IPS-NIHi7 (cell line): ENCODE results near the gene ANAPC5.
"Not testable (repeated sequence)": the region's sequence is repeated elsewhere in the genome, so short reads cannot be mapped to it uniquely, and the experiment has no call there.

Experiments
- DNase-seq: peaks from one replicate; pipeline ENCODE4 v3.0.0; 2012; ENCODE audit warnings: mixed read lengths; ENCODE audit errors: extremely low spot score

The ANAPC5 gene

DNA sequence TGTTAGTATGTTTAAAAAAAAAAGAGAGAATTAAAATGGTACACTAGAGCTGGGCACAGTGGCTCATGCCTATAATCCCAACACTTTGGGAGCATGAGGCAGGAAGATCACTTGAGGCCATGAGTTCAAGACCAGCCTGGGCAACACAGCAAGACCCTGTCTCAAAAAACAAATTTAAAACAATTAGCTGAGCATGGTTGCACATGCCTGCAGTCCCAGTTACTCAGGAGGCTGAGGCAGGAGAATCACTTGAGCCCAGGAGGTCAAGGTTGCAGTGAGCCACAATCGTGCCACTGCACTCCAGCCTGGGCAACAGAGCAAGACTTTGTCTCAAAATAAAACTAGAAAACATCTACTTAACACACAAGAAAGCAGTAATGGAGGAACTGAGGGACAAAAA, 42.0 kb downstream of the ANAPC5 start:
- DNase-seq = not testable (repeated sequence)

DNA sequence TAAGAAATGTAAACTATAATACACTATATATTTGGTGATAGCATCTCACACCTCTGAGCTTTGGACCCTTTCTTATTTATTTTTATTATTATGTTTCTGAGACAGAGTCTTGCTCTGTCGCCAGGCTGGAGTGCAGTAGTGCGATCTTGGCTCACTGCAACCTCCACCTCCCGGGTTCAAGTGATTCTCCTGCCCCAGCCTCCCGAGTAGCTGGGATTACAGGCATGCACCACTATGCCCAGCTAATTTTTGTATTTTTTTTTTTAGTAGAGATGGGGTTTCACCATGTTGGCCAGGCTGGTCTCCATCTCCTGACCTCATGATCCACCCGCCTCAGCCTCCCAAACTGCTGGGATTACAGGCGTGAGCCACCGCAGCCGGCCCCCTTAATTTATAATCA, 44.8 kb downstream of the ANAPC5 start:
- not testable (repeated sequence) for DNase-seq

GRCh38 chr12:121304306-121304705, 47.9 kb downstream of the ANAPC5 start:
- no peak for DNase-seq

DNA sequence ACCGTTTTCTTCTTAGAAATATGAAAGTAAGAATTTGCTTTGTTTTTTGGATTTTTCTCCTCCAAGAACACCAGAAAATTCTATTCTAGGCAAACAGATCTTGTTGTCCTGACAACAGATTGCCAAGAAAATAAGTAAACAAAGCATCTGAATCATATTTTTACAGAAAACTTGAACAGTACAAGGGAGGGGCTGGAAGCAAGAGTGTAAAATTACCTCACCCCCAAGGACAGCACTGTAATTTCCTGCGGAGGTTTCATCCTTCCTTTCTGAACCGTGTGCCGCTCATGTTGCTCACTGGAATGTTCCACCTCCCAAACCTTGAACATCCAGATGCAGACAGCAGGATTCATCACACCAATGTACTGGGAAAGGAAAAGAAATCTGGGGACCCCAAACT, 50.3 kb downstream of the ANAPC5 start:
- DNase-seq = no peak

DNA sequence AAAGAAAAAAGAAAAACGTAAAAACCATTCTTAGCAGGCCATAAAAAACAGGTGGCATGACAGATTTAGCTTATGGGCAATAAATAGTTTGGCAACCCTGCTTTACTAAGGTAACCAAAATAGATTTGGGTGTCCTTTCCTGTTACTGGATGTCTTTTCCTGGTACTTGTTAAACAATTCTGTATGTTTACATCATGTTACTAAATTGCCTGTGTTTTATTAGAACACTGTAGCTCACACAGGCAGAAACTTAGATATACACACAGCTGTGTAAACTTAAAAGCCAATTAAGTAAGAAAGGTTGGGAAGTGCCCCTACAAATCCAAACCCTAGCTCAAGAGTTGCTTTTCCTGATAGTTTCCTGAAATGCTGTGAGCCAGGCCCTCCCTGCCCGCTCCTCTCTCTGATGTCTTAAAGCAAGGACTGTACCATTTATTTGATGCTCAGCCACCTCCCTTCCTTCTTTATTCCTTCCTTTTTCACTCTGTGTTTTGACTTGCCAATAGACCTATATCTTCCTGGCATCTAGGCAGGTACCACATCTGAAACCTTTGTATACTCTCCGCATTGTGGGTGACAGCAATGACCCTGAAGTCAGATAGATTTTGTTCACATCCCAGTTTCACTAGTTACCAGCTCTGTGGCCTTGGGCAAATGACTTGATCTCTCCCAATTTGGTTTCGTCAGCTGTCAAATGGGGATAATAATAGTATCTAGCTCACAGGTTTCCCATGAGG, 52.0 kb downstream of the ANAPC5 start:
- DNase-seq = no peak

GRCh38 chr12:121299662-121300061, 52.5 kb downstream of the ANAPC5 start:
- DNase-seq = no peak

DNA sequence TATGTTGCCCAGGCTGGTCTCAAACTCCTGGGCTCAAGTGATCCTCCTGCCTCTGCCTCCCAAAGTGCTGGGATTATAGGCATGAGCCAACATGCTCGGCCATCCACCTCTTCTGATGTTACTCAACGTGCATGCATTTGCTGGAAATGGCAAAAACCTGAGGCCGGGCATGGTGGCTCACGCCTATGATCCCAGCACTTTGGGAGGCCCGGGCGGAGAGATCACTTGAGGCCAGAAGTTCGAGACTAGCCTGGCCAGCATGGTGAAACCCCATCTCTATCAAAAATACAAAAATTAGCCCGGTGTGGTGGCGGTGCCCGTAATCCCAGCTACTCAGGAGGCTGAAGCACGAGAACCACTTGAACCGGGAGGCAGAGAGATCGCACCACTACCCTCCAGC, 53.8 kb downstream of the ANAPC5 start:
- DNase-seq = not testable (repeated sequence)

DNA sequence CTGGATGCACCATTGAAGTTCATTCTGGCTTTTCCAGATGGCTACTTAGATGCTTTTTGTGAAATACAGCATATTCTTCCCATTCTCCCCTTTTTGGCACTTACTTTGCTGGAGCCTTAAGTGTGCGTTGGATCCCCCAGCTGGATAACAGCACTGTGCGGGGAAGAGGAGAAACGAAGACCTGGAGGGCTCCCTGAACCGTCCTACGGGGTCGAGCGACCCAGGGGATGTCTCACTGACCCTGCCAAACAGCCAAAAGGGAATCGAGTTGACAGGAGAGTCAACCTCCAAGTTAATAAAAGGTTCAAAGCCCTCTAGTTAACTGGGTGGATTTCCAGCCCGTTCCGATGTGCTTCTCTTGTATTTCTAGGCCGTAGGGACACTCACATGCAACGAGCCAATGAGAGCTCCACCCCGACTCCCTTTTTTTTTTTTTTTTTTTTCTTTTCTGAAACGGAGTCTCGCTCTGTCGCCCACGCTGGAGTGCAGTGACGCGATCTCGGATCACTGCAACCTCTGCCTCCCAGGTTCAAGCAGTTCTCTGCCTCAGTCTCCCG, 54.7 kb downstream of the ANAPC5 start:
- DNase-seq = peak; percentile 26

GRCh38 chr12:121296618-121297434, 55.4 kb downstream of the ANAPC5 start, which contains the start of gene CAMKK2:
Gene CAMKK2 (minus strand): TSS chr12:121296709. CDS start chr12:121274526, 22,183 bp downstream.
- DNase-seq = peak; percentile 98

DNA sequence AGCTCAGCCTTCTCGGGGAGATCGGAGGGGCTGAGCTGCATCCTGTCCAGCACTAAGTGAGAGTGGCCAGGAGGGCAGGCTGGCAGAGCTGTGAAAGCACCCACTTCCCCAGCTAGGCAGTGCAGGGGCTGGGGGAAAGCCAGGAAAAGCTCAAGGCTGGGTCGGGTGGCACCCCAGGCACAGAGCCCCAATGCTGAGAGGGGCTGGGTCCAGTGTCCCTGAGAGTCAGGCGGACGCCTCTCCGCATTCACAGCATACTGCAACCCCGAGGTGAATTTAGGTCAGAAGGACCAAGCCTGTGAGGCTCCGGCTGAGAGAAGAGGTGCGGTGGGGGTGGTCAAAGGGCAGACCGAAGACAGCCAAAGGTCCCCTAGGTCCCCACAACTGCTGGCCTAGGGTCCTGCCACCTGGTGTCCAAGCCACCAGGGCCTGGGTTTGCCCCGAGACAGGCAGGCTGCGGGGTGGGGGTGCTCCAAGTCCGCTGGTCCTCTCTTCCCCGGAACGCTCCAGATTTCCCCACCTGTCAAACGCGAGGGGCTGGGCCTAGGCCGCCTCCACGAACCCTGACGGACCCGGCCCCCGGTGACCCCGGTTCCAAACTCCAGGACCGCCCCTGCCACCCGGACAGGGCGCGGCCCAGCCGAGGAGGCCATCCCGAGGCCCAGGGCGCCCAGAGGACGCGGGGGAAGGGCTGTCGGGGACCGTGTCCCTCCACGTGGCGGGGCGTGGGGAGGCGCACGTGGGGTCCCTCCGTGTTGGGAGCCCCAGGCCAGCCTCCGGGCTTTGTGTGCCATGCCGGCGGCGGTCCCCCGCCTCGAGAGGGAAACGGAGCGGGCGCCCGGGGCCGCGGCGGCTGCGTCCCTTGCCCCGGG, 56.2 kb downstream of the ANAPC5 start:
- peak; percentile 16 for DNase-seq

- DNase-seq = peak; percentile 17
These were observed 57.0 kb downstream of the ANAPC5 start for GRCh38 chr12:121295116-121295745.

DNA sequence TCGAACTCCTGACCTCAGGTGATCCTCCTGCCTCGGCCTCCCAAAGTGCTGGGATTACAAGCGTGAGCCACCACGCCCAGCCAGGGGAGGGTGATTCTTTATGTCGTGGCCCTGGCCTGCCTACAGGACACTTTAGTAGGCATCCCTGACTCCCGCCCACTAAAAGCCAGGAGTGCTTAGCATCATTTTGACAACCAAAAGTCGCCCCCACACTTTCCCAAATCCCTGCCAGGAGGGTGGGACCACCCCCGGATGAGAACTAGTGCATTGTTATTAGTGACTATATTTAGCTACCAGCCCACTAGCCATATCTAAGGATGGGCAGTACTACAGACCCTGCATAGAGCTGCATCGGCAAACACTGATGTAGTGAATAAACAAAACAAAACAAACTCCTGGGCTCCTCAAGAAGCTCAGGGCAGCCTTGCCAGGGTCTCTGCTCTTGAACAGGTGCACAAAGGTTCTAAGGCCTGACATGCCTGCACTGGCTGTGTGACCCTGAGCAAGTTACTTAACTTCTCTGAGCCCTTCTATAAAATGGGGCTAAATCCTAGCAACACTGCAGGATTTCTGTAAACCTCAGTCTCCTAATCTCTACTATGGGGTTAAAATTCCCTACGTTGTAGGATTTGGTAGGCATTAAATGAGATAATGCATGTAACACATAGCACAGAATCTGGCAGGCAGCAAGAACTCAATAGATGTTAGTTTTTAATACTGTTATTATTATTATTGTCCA, 57.9 kb downstream of the ANAPC5 start:
- no peak for DNase-seq

- no peak for DNase-seq
These were observed 58.6 kb downstream of the ANAPC5 start for GRCh38 chr12:121293603-121294002.

GRCh38 chr12:121290410-121290809, 61.8 kb downstream of the ANAPC5 start:
- DNase-seq = no peak

DNA sequence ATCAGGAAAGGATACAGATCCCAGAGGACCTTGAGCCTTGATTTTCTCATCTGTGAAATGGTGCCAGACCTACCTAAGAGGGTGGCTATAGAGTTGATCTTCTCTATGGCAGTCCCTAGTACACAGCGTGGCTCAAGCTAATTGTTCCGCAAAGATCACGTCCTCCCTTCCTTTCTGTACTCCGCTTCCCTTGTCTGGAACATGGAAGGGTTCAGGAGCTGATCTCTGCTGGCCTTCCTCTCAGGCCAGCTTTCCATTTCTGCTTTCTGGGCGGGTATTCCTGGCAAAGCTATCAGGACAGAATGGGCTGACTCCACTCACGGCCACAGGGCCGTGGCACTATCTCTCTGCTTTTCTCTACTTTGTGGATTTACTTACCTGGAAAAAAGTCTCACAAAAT, 62.2 kb downstream of the ANAPC5 start:
- DNase-seq = no peak

- no peak for DNase-seq
These were observed 63.2 kb downstream of the ANAPC5 start for GRCh38 chr12:121288986-121289385.

DNA sequence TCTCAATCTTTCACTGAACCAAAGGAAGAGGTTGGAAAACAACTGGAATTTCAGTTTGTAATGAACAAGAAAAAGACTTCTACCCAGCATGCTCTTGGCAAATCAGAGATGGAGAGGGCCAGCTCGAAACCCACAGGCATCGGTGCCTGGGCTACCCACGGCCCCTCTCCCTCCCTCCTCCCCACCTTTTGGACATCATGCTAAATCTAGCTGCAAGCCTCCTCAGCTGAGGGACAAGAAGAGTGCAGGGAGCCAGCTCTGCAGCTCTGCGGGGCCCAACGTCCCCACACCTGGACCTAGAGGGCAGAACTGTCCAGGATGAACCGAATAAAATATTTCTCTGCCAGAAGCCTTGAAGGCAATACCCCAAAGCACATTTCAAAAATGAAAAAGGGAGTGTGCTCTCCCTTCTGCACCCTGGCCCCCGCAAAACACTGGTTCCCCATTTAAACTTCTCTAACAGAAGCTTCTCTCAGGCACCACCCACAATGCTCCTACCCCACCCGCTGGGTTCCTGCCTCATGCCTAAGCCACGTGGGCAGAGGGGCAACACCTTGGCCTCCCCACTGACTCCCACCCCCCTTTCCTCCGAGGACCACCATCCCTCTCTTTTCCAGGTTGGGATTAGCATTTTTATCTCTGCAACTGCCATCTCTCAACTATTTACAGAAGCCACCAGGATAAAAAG, 63.9 kb downstream of the ANAPC5 start:
- no peak for DNase-seq

DNA sequence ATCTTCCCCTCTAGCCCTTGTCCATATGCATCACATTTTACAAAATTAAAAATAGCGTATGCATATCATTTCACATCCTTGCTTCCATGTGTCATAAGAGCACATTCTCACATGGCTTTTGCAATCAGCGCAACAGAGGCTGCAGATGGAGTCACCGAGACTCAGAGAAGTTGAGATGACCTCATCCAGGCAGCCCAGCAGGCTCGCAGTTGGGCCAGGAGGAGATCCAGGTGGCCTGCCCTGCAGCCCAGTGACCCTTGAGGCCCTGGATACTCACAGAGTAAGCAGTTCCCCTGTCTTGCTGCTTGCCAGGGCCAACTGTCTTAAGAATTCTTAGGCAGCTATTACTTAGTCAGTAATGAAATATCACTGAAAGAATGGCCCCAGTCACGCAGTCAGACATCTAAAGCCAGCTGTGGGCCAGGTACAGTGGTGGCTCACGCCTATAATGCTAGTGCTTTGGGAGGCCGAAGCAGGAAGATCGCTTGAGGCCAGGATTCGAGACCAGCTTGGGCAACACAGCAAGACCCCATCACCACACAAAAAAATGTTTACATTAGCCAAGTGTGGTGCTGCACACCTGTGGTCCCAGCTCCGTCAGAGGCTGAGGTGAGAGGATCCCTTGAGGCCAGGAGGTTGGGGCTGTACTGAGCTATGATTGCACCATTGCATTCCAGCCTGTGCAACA, 64.8 kb downstream of the ANAPC5 start:
- DNase-seq = no peak

DNA sequence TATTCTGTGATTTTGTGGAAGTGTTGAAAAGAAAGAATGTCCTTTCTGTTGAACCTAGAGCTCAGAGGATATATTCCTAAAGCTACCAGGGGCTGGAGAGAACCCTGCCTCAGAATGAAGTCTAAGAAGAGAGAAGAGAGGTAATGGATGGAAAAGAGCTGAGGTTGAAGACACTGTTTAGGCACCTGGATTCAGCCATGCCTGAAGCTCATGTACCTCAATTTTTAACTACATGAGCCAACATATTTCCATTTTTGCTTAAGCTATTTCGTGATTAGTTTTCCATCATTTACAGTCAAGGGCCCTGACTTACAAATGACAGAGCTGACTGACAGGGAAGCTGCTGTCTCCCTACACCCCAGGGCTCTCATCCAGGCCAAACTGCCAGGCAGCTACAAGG, 66.4 kb downstream of the ANAPC5 start:
- DNase-seq = no peak
